ENCODE measurements around the gene ANKK1.

ANKK1 gene

DNA sequence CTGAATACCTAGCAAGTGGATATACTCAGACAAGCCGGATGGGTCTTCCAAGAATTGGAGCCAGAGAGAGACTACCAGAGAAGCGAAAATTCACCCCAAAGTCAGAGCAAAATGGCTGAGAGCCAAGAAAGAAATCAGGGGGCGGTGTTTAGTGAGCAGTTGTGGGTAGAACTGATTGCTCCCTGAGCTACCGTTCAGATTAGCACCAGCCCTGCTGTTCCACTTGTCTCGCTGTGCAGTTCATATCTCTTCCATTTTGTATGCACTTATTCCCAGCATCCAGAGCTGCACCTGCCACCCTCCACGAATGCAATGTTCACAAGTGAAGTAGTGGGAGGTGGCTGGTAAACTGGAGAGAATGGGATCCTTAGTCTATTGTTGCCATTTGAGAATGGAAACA lies 62.2 kb downstream of the ANKK1 start:
- DNase-seq, result no peak
